MM.1S (cell line): ENCODE results near the gene PCED1B.

Source experiments
- DNase-seq: peaks from one replicate; pipeline ENCODE4 v3.0.0-alpha.2; 2015
- H2AFZ ChIP-seq: fragments of 300-600 bp; sonication (generic); 2 replicates; pipeline ENCODE4 v1.6.0; 2016; ENCODE audit warnings: antibody characterized with exemption, low read length
- H3F3A ChIP-seq: fragments of 300-600 bp; sonication (generic); 2 replicates; pipeline ENCODE4 v1.6.1; 2016; ENCODE audit warnings: mild to moderate bottlenecking, antibody characterized with exemption, low read length, moderate library complexity, mixed read lengths; ENCODE audit not compliant: insufficient read depth
- H3K27ac ChIP-seq: fragments of 300-600 bp; sonication (generic); 2 replicates; pipeline ENCODE4 v1.5.1; 2016; ENCODE audit warnings: mild to moderate bottlenecking, low read length
- H3K27me3 ChIP-seq: fragments of 300-600 bp; sonication (generic); replicated peaks from 2 replicates; pipeline ENCODE4 v1.6.0; 2016; ENCODE audit warnings: low read length; ENCODE audit not compliant: insufficient read depth
- H3K36me3 ChIP-seq: fragments of 300-600 bp; sonication (generic); replicated peaks from 2 replicates; pipeline ENCODE4 v1.6.1; 2016; ENCODE audit warnings: mild to moderate bottlenecking, low read length, mixed read lengths; ENCODE audit not compliant: insufficient read depth
- H3K4me1 ChIP-seq: fragments of 300-600 bp; sonication (generic); 2 replicates; pipeline ENCODE4 v1.6.1; 2016; ENCODE audit warnings: low read length, mixed read lengths
- H3K4me2 ChIP-seq: fragments of 300-600 bp; sonication (generic); 2 replicates; pipeline ENCODE4 v1.6.0; 2016; ENCODE audit warnings: low read depth, low read length
- H3K4me3 ChIP-seq: fragments of 300-600 bp; sonication (generic); 2 replicates; pipeline ENCODE4 v1.5.1; 2016; ENCODE audit warnings: low read length, mixed read lengths
- H3K79me2 ChIP-seq: fragments of 300-600 bp; sonication (generic); 2 replicates; pipeline ENCODE4 v1.6.1; 2016; ENCODE audit warnings: mixed run types, low read length, mixed read lengths
- H3K9ac ChIP-seq: fragments of 300-600 bp; sonication (generic); 2 replicates; pipeline ENCODE4 v1.6.1; 2016; ENCODE audit warnings: low read length, mixed read lengths
- H3K9me2 ChIP-seq: fragments of 300-600 bp; sonication (generic); replicated peaks from 2 replicates; pipeline ENCODE4 v1.6.1; 2016; ENCODE audit warnings: mild to moderate bottlenecking, low read length, mixed read lengths; ENCODE audit not compliant: insufficient read depth
- H3K9me3 ChIP-seq: fragments of 300-600 bp; sonication (generic); replicated peaks from 2 replicates; pipeline ENCODE4 v1.6.1; 2016; ENCODE audit warnings: mild to moderate bottlenecking, low read length, mixed read lengths; ENCODE audit not compliant: insufficient read depth
- H4K20me1 ChIP-seq: fragments of 300-600 bp; sonication (generic); 2 replicates; pipeline ENCODE4 v1.6.1; 2016; ENCODE audit warnings: mild to moderate bottlenecking, low read length, moderate library complexity, mixed read lengths; ENCODE audit not compliant: insufficient read depth
- CTCF ChIP-seq: fragments of 300-600 bp; sonication (generic); IDR thresholded peaks from 2 replicates; pipeline ENCODE4 v1.5.1; 2016; ENCODE audit warnings: antibody characterized with exemption, low read length, mixed read lengths
- EZH2 ChIP-seq: fragments of 300-600 bp; sonication (generic); optimal IDR thresholded peaks from 2 replicates; pipeline ENCODE3; 2017; ENCODE audit warnings: low read depth, mild to moderate bottlenecking, antibody characterized with exemption, low read length, mixed read lengths
- EZH2phosphoT487 ChIP-seq: fragments of 300-600 bp; sonication (generic); IDR thresholded peaks from 2 replicates; pipeline ENCODE4 v1.6.1; 2018; ENCODE audit warnings: antibody characterized with exemption, low read length

Gene PCED1B

DNA sequence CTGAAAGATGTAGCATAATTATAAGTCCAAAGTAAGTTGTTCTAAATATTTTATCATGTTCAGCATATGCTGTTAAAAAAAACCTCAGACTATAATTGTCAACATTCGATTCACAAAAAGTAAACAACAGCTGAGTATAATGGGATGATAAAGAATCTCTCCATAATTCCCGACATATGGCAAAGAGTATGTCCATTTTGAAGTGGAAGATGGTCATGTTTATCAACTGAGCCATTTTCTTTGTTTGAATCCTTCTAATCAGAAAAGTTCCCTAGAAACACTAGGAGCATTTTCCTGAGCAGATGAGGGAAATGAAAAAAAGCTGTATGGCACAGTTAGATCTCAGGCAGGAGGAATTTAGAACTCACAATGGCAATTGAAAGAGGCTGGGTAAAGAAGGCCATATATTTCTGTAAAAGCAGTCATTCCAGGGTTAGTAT is 192.4 kb downstream of the PCED1B start:
- DNase-seq: no peak
- H3K27ac ChIP-seq: no peak overlapping the region
- no peaks in the 10 kb centered on the region for H3K9me3 ChIP-seq
- no peak overlapping the region for H3K4me3 ChIP-seq
- H3K27me3 ChIP-seq: no peaks in the 10 kb centered on the region
- no peak overlapping the region for H2AFZ ChIP-seq
- no peaks in the 10 kb centered on the region for H3K36me3 ChIP-seq
- peaks cover 10% of the 10 kb centered on the region; the same call in 1 of the 2 replicates for H3F3A ChIP-seq
- TF ChIP-seq EZH2 (no peak), CTCF (no peak), EZH2phosphoT487 (no peak)
- H4K20me1 ChIP-seq: no peaks in the 10 kb centered on the region
- H3K9ac ChIP-seq: no peak overlapping the region
- no peaks in the 10 kb centered on the region for H3K79me2 ChIP-seq
- no peaks in the 10 kb centered on the region for H3K9me2 ChIP-seq
- H3K4me1 ChIP-seq: peaks cover 40% of the 10 kb centered on the region
- H3K4me2 ChIP-seq: no peak overlapping the region

GRCh38 chr12:47272412-47273190 is 193.2 kb downstream of the PCED1B start:
- Histone ChIP-seq H3F3A (peaks cover 15% of the 10 kb centered on the region; the same call in 1 of the 2 replicates), H2AFZ (no peak overlapping the region), H3K9me3 (no peaks in the 10 kb centered on the region), H3K79me2 (no peaks in the 10 kb centered on the region), H4K20me1 (no peaks in the 10 kb centered on the region), H3K27ac (no peak overlapping the region), H3K4me3 (no peak overlapping the region), H3K9ac (no peak overlapping the region), H3K4me2 (no peak overlapping the region), H3K9me2 (no peaks in the 10 kb centered on the region), H3K36me3 (no peaks in the 10 kb centered on the region), H3K27me3 (no peaks in the 10 kb centered on the region), H3K4me1 (peaks cover 48% of the 10 kb centered on the region)
- no peak for TF ChIP-seq EZH2
- TF ChIP-seq EZH2phosphoT487: no peak
- no peak for TF ChIP-seq CTCF
- no peak for DNase-seq

DNA sequence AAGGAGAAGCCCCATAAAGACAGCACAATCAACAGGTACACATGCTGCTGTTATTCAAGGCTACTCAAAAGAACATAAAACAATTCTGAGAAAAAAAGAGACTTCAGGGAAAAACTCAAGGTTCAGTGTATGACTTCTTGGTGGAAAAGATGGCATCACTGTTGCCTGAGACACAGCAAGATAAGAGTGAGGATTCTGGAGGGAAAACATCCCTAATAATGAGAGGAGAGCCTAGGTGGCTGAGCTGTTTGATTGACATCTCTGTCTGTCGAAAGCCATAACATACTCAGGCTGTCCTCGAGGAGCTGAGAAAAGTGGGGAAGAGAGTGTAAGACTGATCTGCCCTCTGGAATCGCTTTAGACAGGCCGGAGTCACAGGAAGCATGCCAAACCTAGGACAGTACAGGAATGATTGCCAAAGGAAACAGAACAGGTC is 193.8 kb downstream of the PCED1B start:
- no peak overlapping the region for H3K4me2 ChIP-seq
- no peaks in the 10 kb centered on the region for H3K36me3 ChIP-seq
- DNase-seq: no peak
- peaks cover 50% of the 10 kb centered on the region for H3K4me1 ChIP-seq
- H3K9me2 ChIP-seq: no peaks in the 10 kb centered on the region
- H3K4me3 ChIP-seq: no peak overlapping the region
- H3K27ac ChIP-seq: no peak overlapping the region
- H2AFZ ChIP-seq: no peak overlapping the region
- H4K20me1 ChIP-seq: no peaks in the 10 kb centered on the region
- no peaks in the 10 kb centered on the region for H3K9me3 ChIP-seq
- no peaks in the 10 kb centered on the region for H3K79me2 ChIP-seq
- H3K9ac ChIP-seq: no peak overlapping the region
- TF ChIP-seq CTCF (no peak), EZH2 (no peak), EZH2phosphoT487 (no peak)
- peaks cover 15% of the 10 kb centered on the region; the same call in 1 of the 2 replicates for H3F3A ChIP-seq
- H3K27me3 ChIP-seq: no peaks in the 10 kb centered on the region
